DMS114 treated with DMSO at 0.1 percent for 48 hours (cell line): ENCODE data around the gene STAT2.
"Not testable (repeated sequence)": the region's sequence is repeated elsewhere in the genome, so short reads cannot be mapped to it uniquely, and the experiment has no call there.

Experiments
- DNase-seq: peaks from one replicate; lab custom pipeline; 2025; ENCODE audit not compliant: unreplicated experiment; lab: John Stamatoyannopoulos, UW

STAT2 gene

DNA sequence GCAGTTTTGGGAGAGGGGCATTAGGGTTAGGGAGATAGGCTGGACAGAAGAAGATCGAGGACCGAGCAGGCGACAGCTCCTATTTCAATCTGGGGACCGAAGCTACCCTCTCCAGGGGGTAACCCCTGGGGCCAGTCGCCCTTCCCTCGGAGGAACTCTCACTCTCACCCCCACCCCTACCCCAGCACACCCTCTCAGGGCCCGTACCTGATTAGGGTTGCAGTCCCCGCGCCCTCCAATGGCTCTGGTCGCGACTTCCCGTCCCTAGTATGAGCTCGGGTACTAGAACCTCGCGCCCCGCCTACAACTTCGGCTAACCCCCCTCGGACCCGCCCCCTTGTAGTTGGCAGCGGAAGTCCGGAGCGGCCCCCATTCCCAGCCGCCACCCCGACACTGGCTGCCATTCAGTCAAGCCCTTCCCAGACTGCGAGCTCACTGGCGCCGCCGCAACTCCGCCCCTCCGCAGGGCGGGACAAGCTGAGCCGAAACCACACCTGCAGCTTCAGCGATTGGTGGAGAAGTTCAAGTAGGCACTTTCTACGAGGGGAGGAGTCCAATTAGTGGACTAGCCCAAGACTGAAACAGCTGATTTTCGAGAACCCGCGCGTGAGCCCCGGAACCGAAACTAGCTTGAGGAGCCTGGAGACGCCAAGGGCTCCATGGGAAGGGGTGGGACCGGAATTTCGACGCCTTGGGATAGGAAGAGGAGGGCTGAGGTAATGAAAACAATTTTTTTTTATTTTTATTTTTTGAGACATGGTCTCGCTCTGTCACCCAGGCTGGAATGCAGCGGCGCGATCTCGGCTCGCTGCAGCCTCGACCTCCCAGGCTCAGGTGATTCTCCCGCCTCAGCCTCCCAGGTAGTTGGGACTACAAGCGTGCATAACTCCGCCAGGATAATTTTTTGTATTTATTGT lies at the start of gene STAT2:
TSS of gene STAT2 (minus strand) at position 257 of the 917 bp plus-strand sequence. CDS start 3,536 bp downstream, outside the sequence.
- DNase-seq, result peak; percentile 99

- DNase-seq, result no peak
Measured at GRCh38 chr12:56408799-56409417, 49.0 kb upstream of the STAT2 start.

DNA sequence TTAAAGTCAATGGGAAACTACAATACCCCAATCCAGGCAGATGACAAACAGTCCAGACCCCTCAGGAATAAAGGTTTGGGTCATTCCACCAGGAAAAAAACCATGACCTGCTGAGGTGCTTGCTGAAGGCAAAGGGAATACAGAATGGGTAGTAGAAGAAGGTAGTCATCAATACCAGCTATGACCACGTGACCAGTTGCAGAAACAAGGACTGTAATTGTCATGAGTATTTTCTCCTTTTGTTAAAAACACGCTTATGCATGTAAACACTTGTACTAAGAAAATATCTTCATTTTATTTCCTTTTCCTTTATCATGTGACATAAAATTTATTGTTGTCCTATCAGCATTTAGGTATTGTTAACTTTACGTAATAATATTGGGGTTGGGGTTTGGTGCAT lies 44.3 kb upstream of the STAT2 start:
- not testable (repeated sequence) for DNase-seq

GRCh38 chr12:56401612-56402011 lies 41.7 kb upstream of the STAT2 start:
- DNase-seq, result not testable (repeated sequence)

GRCh38 chr12:56401125-56401524 lies 41.2 kb upstream of the STAT2 start:
- DNase-seq, result not testable (repeated sequence)

DNA sequence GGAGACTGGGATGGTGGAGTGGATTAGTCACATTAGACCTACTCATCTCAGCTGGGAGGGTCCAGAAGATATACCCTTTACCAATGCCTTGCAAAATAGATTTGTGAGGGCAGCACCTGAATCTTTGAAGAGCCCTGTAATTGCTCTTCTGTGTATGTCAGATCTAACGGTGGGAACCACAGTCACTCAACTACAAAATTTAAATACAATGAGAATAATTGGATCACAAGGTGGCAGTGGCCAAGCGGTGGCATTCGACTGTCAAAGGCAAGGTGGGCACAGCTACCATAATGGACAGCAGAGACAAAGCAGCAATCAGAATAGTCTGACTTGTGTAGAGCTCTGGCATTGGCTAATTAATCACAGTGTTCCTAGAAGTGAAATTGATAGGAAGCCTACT lies 39.6 kb upstream of the STAT2 start:
- DNase-seq, result not testable (repeated sequence)

DNA sequence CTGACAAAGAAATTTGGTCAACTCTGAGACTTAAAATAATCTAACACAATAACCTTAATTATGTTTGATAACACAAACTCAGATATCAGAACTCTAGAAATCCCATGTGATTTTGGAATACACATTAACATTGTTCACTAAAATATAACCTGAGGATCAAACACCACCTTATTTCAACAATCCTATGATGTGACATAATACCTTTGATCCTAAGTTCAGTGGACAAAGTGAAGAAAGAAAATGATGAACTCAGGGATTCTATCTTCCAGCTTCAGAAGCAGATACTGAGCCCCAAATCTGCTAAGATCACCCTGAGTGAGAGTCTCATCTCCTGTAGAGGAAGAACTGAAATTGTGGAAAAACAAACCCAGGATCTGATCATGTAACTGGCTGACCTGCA lies 38.4 kb upstream of the STAT2 start:
- no peak for DNase-seq

- DNase-seq, result no peak
Measured at GRCh38 chr12:56392331-56392730, 32.4 kb upstream of the STAT2 start.

DNA sequence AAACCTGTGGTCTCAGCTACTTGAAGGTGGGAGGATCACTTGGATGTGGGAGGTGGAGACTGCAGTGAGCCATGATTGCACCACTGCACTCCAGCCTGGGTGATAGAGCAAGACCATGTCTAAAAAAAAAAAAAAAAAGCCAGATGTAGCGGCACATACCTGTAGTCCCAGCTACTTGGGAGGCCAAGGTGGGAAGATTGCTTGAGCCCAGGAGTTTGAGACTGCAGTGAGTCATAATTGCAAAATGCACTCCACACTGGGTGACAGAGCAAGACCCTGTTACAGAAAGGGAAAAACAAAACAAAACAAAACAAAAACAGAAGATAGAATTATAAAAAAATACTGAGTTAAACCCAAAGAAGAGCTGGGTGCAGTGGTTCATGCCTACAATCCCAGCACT lies 31.8 kb upstream of the STAT2 start:
- no peak for DNase-seq

- DNase-seq, result no peak
Measured at GRCh38 chr12:56389412-56389811, 29.5 kb upstream of the STAT2 start.

DNA sequence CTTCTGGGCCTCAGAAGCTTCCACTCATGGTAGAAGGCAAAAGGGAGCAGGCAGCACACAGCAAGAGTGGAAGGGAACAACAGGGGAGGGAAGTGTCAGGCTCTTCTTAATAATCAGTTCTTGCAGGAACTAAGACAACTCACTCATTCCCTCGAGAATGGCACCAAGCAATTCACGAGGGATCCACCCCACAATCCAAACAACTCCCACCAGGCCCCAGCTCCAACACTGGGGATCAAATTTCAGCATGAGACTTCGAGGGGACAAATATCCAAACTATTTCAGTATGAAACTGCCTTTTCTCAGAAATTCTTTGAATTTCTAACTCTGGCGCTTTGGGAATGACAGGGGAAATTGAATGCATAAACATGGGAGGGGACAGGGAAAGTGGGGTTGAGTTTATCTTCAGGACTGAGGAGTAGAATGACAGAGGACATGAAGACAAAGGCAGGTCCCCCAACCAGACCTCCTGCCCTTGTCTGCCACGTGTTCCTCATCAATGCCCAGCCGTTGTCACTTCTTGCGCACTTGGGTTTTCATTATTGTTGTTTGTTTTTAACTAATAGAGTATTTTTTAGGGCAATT lies 27.3 kb upstream of the STAT2 start:
- DNase-seq, result no peak

DNA sequence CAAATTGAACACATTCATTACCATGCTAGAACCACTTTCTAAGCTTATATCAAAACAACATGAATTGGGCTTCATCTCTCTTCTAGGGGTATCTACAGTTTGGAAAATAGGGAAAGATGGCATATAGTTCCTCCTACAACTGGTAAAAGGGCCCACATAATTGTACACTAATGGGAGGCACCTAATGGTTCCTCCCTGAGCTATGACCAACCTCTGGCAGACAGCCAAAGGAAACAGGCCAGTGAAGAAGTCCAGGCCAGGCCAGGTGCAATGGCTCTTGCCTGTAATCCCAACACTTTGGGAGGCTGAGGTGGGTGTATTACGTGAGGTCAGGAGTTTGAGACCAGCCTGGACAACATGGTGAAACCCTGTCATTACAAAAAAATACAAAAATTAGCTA lies 26.0 kb upstream of the STAT2 start:
- DNase-seq, result no peak

DNA sequence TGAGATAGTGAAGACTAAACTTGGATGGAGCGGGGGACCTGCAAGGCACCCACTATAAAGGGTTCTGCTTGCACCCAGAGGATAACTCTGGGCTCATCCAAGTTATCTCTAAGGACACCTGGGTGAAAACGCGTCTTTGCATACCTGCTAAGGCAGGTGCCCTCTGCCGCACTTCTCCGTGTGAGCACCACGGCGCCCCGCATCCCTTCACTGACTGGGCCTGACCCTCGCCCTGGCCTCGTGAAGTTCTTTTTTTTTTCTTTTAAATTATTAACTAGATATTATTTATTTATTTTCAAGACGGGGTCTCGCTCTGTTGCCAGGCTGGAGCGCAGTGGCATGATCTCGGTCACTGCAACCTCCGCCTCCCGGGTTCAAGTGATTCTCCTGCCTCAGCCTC lies 22.7 kb upstream of the STAT2 start:
- no peak for DNase-seq

GRCh38 chr12:56377989-56378316 lies 18.0 kb upstream of the STAT2 start:
- no peak for DNase-seq

GRCh38 chr12:56377310-56377988 lies 17.5 kb upstream of the STAT2 start:
- no peak for DNase-seq

DNA sequence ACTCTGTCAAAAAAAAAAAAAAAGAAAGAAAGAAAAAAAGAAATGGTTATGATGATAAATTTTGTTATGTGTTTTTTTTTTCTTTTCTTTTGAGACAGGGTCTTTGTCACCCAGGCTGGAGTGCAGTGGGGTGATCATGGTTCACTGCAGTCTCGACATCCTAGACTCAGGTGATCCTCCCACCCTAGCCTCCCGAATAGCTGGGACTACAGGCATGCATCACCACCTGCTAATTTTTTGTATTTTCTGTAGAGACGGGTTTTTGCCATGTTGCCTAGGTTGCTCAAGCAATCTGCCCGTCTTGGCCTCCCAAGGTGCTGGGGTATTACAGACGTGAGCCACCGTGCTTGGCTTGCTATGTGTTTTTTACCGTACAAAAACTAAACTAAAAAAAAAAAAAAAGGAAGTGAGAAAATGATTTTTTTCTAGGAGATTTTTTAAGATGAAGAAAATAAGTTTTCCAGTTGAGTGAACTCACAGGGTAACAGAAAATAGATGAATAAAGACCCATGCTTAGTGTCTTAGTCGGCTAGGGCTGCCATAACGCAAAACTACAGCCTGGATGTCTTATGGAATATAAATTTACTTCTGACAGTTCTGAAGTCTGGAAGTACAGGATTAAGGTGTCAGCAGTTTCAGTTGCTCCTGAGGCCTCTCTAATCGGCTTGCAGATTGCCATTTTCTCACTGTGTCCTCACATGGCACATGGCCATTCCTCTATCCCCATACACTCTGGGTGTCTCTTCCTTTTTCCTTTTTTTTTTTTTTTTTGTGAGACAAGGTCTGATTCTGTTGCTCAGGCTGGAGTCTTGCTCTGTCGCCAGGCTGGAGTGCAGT lies 15.9 kb upstream of the STAT2 start:
- DNase-seq, result no peak

DNA sequence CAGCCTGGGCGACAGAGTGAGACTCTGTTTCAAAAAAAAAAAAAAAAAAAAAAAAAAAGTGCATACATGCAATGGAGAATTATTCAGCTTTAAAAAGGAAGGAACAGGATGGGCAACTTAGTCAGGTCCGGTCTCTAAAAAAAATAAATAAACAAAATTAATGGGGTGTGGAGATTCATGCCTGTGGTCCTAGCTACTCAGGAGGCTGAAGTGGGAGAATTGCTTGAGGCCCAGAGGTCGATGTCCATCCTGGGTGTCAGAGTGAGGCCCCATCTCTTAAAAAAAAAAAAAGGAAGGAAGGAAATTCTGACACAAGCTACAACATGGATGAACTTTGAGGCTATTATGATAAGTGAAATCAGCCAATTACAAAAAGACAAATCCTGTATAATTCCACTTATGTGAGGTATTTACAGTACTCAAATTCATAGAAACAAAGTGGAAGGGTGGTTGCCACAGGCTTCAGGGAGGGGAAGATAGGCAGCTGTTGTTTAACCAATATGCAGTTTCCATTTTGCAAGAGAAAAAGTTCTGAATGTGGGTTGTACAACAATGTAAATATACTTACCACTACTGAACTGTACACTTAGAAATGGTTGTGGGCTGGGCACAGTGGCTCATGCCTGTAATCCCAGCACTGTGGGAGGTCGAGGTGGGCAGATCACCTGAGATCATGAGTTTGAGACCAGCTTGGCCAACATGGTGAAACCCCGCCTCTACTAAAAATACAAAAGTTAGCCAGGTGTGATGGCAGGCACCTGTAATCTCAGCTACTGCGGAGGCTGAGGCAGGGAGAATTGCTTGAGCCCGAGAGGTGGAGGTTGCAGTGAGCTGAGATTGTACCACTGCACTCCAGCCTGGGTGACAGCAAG lies 15.1 kb upstream of the STAT2 start:
- no peak for DNase-seq

- DNase-seq, result no peak
Measured at GRCh38 chr12:56373515-56373914, 13.6 kb upstream of the STAT2 start.

- DNase-seq, result no peak
Measured at GRCh38 chr12:56366948-56367347, 7.0 kb upstream of the STAT2 start.
